Stomach (tissue), 9 donors: Measurements from ENCODE around the gene CD1B. TPM values are rescaled to one million over a fixed set of nuclear protein-coding genes. Genes with fewer than 3 reads are reported as not detected.

Experiments used
- DNase-seq, 2 donors: peaks; one replicate each; pipeline versions ENCODE4 v3.0.0 to v3.0.0-alpha.2; 2013 to 2019
- H3K27ac ChIP-seq, 5 donors: fragments of 200-600 bp in 4 of 5; sonication (generic) in 4 of 5; one replicate each; pipeline ENCODE4 v1.5.1; 2013 to 2019; ENCODE audit warnings: mild to moderate bottlenecking in 1 of 5, moderate library complexity in 1 of 5
- H3K27me3 ChIP-seq, 3 donors: fragments of 200-600 bp; sonication (generic); one replicate each; pipeline ENCODE4 v1.5.1; 2017 to 2019; ENCODE audit warnings: mixed run types in 1 of 3
- H3K36me3 ChIP-seq, 4 donors: fragments of 200-600 bp; sonication (generic); 1 replicate in 3 of 4; 2 replicates in 1 of 4; pipeline ENCODE4 v1.5.1; 2016 to 2019
- H3K4me1 ChIP-seq, 4 donors: fragments of 200-600 bp; sonication (generic); one replicate each; pipeline ENCODE4 v1.5.1; 2016 to 2019
- H3K4me3 ChIP-seq, 4 donors: fragments of 200-600 bp; sonication (generic) in 3 of 4; one replicate each; pipeline ENCODE4 v1.5.1; 2016 to 2019; ENCODE audit warnings: mild to moderate bottlenecking in 1 of 4
- H3K9me3 ChIP-seq, 4 donors: fragments of 200-600 bp; sonication (generic); one replicate each; pipeline ENCODE4 v1.5.1; 2016 to 2019
- EP300 ChIP-seq: sonication (generic); formaldehyde crosslinking; IDR thresholded peaks from one replicate; pipeline ENCODE4 v1.6.1; 2017; ENCODE audit warnings: antibody characterized with exemption
- POLR2A ChIP-seq, 4 donors: fragments of 450-650 bp; IDR thresholded peaks; one replicate each; pipeline ENCODE4 v1.6.1; 2016; ENCODE audit warnings: antibody characterized with exemption in 4 of 4, control low read depth in 2 of 4, mild to moderate bottlenecking in 1 of 4, moderate library complexity in 1 of 4
- POLR2AphosphoS5 ChIP-seq, 3 donors: sonication (generic); formaldehyde crosslinking; IDR thresholded peaks; one replicate each; pipeline ENCODE4 v1.6.1; 2016; ENCODE audit warnings: antibody characterized with exemption in 3 of 3
- WGBS, 5 donors: extraction: QIAGEN DNeasy Blood & Tissue Kit in 3 of 5; methylation state at CpG; one replicate each; pipeline versions ENCODE4 v1.1.5 to v1.1.7; 2013 to 2018; 5-methylcytosine and 5-hydroxymethylcytosine counted together
- intact Hi-C: fragments of 100-400 bp; cut with DNase I; formaldehyde crosslinking; loops from one replicate; pipeline ENCODE4 v1.15.1; 2023; ENCODE audit warnings: low total_unique reads
- polyA plus RNA-seq, 3 donors: library from polyadenylated mRNA; stranded (reverse); fragments of 200-250 nt; gene quantifications; one replicate each; pipeline ENCODE4 v1.2.3, GENCODE V29; 2013
- total RNA-seq, 5 donors: library from RNA; depleted of rRNA; stranded (reverse); fragments of >200 nt; gene quantifications; one replicate each; pipeline versions ENCODE4 v1.1.0 to v1.2.3, GENCODE V29; 2014 to 2016
- TF ChIP-seq, protein P1 (sequence below), 7 experiments: fragments of 450-650 bp in 4 of 7; fragments of 200-600 bp in 3 of 7; sonication (generic) in 3 of 7; IDR thresholded peaks; one replicate each; pipeline ENCODE4 v1.5.1; 2016 to 2019; ENCODE audit warnings: antibody characterized with exemption in 7 of 7, control low read depth in 2 of 7, mild to moderate bottlenecking in 1 of 7
- donor health status: healthy with polysubstance abuse.
- donor health status: Bipolar disorder and iron deficiency.
- donor health status: healthy.

The CD1B gene
- total and polyA plus RNA-seq, 8 donors: 1.2 TPM; not detected in 7

DNA sequence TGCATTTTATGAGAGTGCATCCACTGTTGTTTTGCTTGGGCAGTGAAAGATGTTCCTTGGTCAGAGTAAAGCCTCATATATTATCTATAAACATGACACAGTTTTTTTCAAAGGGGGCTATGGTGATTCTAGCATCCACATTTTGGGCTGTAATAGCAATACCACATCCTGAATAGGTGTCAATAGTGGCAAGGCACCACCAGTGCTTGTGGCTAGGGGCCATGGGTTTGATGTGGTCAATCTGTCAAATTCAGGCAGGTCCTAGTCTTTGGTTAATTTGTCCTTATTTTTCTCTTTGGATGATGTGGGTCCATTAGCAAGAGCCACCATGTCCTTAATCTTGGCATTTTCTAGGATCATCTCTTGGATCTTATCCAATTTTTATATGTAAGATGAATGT, 35.5 kb upstream of the CD1B start:
- Histone ChIP-seq H3K36me3 (no peaks in the 10 kb centered on the region), H3K27ac (no peak overlapping the region), H3K4me3 (no peak overlapping the region), H3K9me3 (peaks cover 0 to 14% (median 9%) of the 10 kb centered on the region in 4 donors), H3K4me1 (no peaks in the 10 kb centered on the region), H3K27me3 (no peaks in the 10 kb centered on the region)
- TF ChIP-seq, protein P1, sequence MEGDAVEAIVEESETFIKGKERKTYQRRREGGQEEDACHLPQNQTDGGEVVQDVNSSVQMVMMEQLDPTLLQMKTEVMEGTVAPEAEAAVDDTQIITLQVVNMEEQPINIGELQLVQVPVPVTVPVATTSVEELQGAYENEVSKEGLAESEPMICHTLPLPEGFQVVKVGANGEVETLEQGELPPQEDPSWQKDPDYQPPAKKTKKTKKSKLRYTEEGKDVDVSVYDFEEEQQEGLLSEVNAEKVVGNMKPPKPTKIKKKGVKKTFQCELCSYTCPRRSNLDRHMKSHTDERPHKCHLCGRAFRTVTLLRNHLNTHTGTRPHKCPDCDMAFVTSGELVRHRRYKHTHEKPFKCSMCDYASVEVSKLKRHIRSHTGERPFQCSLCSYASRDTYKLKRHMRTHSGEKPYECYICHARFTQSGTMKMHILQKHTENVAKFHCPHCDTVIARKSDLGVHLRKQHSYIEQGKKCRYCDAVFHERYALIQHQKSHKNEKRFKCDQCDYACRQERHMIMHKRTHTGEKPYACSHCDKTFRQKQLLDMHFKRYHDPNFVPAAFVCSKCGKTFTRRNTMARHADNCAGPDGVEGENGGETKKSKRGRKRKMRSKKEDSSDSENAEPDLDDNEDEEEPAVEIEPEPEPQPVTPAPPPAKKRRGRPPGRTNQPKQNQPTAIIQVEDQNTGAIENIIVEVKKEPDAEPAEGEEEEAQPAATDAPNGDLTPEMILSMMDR (IDR thresholded peaks at IDR 0.05): no peak
- DNase-seq: no peak
- intact Hi-C loops: no loop called here

DNA sequence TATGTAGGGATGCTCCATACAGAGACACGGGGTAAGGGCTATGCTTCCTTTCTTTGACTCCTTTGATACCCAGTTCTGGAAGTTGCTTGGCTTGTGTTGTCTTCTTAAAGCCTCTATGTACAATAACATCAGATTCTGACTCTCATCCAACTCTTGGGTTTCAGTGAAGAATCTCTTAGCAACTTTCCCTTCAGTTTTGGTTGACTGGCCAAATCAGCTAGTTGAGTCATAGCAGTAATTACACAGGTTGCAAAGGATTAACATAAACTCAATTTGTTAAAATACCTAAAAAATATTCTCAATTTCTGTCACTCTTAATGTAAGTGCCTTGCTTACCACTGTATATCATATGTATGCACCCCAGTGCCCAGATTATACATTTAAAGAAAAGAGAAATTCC, 31.6 kb upstream of the CD1B start:
- Histone ChIP-seq H3K36me3 (no peaks in the 10 kb centered on the region), H3K9me3 (no peaks in the 10 kb centered on the region), H3K4me3 (no peak overlapping the region), H3K27me3 (no peaks in the 10 kb centered on the region), H3K4me1 (no peaks in the 10 kb centered on the region), H3K27ac (no peak overlapping the region)
- 38 to 68% (median 63%) methylated on average over 1 of the region's 1 CpG for WGBS, 5 donors
- intact Hi-C loops: no loop called here
- DNase-seq: no peak
- TF ChIP-seq POLR2A (IDR thresholded peaks at IDR 0.05) (no peak), POLR2AphosphoS5 (IDR thresholded peaks at IDR 0.05) (no peak), EP300 (no peak)
- TF ChIP-seq, protein P1 (IDR thresholded peaks at IDR 0.05): no peak

DNA sequence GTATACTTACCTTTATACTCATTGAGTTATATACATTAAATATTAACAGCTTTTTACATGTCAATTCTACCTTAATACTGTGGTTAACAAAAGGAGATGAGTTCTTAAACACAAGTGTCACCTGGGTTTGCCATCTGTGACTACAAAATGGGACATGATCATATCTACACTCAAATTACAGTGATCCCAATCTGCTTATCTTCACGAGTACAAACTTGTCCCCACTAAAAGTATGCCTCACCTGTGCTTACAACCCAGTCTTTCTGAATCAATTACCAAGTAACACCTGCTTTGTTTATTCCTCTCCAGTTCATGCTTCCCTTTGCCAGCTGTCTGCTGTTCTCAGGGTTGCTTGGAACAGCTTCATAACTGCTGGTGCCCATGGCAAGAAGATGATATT, 31.2 kb upstream of the CD1B start:
- WGBS, 5 donors: 21 to 50% (median 30%) methylated on average over 1 of the region's 1 CpG
- TF ChIP-seq POLR2A (IDR thresholded peaks at IDR 0.05): no peak
- TF ChIP-seq EP300: no peak
- TF ChIP-seq, protein P1 (IDR thresholded peaks at IDR 0.05): no peak
- TF ChIP-seq POLR2AphosphoS5 (IDR thresholded peaks at IDR 0.05): no peak
- Histone ChIP-seq H3K27ac (no peak overlapping the region), H3K4me1 (no peaks in the 10 kb centered on the region), H3K9me3 (no peaks in the 10 kb centered on the region), H3K36me3 (no peaks in the 10 kb centered on the region), H3K27me3 (no peaks in the 10 kb centered on the region), H3K4me3 (no peak overlapping the region)
- intact Hi-C loops: no loop called here
- DNase-seq: no peak

DNA sequence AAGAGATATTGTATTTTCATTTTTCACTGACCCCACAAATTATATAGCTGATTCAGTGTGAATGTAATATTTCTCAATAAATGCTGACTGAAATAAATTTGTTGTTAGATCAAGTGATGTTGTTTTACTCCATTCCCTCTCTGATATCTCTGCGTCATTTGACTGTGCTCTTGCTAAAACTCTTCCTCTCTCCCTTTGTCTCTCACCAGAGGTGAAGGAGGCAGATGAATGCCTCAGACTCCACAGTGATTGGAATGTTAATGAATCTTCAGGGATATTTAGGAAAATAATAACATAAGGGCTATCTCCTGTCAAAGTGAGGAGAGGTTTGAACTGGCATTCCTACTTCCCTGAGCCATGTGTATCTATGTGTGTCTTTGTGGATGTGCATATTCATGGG, 26.1 kb upstream of the CD1B start:
- WGBS, 5 donors: 80 to 96% (median 91%) methylated on average over 1 of the region's 1 CpG
- Histone ChIP-seq H3K36me3 (no peaks in the 10 kb centered on the region), H3K27me3 (no peaks in the 10 kb centered on the region), H3K27ac (no peak overlapping the region), H3K4me3 (no peak overlapping the region), H3K4me1 (no peaks in the 10 kb centered on the region), H3K9me3 (no peaks in the 10 kb centered on the region)
- intact Hi-C loops: no loop called here
- DNase-seq: no peak
- TF ChIP-seq POLR2A (IDR thresholded peaks at IDR 0.05) (no peak), EP300 (no peak), POLR2AphosphoS5 (IDR thresholded peaks at IDR 0.05) (no peak)
- TF ChIP-seq, protein P1 (IDR thresholded peaks at IDR 0.05): no peak

DNA sequence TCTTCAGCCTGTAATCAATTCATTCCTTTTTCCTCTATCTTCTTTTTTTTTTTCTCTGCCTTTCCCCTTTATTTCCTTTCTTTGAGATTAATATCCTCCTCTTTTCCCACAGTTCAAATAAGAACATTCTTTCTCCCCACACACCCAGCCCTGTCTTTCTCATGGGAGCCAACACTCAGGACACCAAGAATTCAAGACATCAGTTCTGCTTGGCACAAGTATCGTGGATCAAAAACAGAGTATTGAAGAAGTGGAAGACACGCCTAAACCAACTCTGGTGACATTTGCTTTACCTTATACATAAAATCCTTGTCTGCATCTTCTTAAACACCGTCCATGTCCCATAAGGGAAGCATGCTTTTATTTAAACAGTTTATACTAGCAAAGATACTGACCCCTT, 25.3 kb upstream of the CD1B start:
- no peak for TF ChIP-seq POLR2AphosphoS5 (IDR thresholded peaks at IDR 0.05)
- no peak for TF ChIP-seq EP300
- TF ChIP-seq POLR2A (IDR thresholded peaks at IDR 0.05): no peak
- TF ChIP-seq, protein P1 (IDR thresholded peaks at IDR 0.05): no peak
- Histone ChIP-seq H3K36me3 (no peaks in the 10 kb centered on the region), H3K27me3 (no peaks in the 10 kb centered on the region), H3K4me3 (no peak overlapping the region), H3K27ac (no peak overlapping the region), H3K4me1 (no peaks in the 10 kb centered on the region), H3K9me3 (no peaks in the 10 kb centered on the region)
- DNase-seq: no peak
- WGBS, 5 donors: 63 to 75% (median 65%) methylated on average over 3 of the region's 3 CpGs
- intact Hi-C loops: no loop called here
